HG03064 (cell line): ENCODE data around the gene ADGRL1.
"Not testable (repeated sequence)": the region's sequence is repeated elsewhere in the genome, so short reads cannot be mapped to it uniquely, and the experiment has no call there.

Experiments
- ATAC-seq: cut with Tn5 transposase; IDR thresholded peaks from one replicate; pipeline ENCODE4 v1.9.1; 2021; ENCODE audit warnings: low read depth; ENCODE audit not compliant: unreplicated experiment

Gene ADGRL1

GRCh38 chr19:14205452-14206287 is at the start of gene ADGRL1:
TSS of gene ADGRL1 (minus strand) at chr19:14206169. CDS start at chr19:14183602, 22,567 bp downstream.
- ATAC-seq, result not testable (repeated sequence)

DNA sequence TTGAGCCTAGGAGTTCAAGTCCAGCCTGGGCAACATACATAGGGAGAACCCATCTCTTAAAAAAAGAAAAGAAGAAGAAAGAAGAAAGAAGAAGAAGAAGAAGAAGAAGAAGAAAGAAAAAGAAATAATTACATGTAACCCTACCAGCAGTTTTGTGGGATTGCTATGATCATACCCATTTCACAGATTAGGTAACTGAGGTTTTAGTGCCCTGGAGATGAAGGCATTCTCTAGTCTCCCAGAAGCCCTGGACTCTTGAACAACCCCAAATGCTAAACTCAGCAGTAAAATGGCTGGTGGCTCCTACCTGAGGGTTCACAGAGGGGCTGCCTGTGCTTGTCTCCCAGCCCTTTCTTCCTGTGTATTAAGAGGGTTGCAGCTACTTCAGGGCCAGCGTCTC is 49.3 kb upstream of the ADGRL1 start:
- ATAC-seq, result not testable (repeated sequence)

GRCh38 chr19:14253822-14254599 is 48.0 kb upstream of the ADGRL1 start:
- not testable (repeated sequence) for ATAC-seq

DNA sequence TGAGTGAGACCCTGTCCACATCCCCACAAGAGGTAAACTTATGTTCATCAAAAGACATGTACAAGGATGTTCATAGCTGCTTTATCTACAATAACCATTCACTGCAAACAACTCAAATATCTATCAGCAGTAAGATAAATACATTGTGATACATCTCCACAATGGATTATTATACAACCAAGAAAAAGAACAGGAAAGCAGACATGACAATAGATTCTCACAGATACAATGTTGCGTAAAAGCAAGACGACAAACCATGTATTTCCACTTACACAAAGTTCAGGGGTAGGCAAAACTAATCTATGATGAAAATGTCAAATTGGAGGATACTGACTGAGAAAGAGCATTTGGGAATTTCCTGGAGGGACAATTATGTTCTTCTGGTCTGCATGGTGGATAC is 46.2 kb upstream of the ADGRL1 start:
- ATAC-seq, result not testable (repeated sequence)

- no peak for ATAC-seq
Observed at GRCh38 chr19:14250870-14251269, 44.9 kb upstream of the ADGRL1 start.

- ATAC-seq, result not testable (repeated sequence)
Observed at GRCh38 chr19:14250315-14250714, 44.3 kb upstream of the ADGRL1 start.

DNA sequence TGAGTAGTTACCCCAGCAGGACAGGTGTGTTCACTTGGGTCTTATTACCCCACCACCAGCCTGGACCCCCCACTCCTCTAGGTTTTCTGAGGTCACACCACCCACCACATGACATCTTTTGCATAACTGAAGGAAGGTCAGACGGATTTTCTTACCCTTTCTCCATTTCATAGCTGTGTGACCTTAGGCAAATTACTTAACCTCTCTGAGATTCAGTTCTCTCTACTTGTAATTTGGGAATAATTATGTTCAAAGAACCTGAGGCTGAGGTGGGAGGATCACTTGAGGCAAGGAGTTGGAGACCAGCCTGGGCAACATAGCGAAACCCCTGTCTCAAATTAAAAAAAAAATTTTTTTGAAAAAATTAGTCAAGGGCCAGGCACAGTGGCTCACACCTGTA is 43.9 kb upstream of the ADGRL1 start:
- ATAC-seq, result not testable (repeated sequence)

- not testable (repeated sequence) for ATAC-seq
Observed at GRCh38 chr19:14249012-14249754, 43.2 kb upstream of the ADGRL1 start.

DNA sequence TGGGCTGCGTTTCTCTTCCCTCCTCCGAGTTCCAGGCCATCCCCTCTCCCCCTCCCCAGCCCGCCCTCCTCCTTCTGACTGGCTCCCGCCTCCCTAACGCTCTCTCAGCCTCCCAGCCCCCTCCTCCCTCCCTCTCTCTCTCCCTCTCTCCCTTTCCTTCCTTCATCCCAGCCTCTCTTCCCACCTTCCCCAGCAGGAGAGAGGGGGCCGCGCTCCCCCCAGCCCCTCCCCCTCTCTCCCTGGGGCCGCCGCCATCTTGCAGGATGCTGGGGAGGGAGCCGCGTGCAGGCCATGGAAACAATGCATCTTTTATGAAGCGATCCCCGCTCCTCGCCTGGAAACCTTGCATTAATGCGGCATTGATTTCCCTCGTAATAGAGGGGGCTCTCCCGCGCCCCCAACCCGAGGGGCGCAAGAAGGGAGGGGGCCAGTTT is 42.6 kb upstream of the ADGRL1 start:
- ATAC-seq, result no peak

DNA sequence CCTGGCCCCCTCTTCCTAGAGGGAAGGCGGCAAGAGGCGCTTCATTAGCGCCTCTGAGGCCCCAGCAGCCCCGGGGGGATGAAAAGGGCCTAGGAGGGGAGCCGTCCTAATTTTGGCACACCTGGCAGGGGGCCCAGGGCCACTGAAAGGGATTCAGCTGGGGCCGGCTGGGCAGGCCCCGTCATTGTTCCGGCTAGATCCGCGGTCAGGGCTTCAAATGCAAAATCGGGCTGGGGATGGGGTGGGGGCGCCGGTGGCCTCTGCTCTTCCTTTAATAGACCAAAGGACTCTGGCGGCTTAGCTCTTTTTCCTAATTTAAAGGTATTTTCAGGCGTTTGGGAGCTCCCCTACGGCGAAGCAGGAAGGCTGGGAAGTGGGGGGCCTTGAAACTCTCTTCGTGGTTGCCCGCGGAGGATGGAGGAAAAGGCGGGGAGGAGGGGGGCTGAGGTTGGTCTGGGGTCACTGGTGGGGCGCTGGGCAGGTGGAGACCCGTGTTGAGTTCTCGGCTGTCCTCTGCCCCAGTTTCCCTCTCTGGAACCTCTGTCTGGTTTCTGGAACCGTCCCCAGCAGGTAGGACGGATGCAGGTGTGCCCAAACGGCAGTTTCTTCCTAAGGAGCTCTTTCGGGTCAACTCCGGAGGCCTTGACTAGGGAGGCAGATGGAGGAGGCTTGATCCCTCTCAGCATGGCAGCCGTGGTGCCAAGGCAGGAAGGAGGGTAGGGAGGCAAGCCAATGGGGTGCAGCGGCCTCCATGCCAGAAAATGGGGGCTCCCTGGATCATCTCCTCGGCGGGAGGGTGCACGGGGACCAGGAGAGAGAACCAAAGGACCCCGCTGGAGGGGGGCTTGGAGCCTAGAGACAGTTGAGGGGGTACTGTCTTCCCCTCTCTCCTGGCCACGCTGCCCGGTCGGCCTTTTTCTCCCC is 41.8 kb upstream of the ADGRL1 start:
- not testable (repeated sequence) for ATAC-seq

DNA sequence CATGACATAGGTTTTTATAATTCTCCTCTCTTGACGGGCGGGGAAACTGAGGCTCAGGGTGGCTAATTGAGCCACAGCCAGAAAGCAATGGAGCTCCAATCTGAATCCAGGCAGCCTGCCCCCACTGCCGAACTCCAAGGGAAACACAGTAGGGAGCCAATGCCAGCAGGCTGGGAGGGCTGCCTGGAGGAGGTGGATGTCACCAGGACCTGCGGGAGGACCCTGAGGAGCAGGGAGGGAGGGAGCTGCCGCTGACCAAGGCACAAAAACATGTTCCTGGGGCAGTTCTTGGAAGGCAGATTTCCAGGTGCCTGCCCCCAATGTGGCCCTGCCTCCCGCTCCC is 41.2 kb upstream of the ADGRL1 start:
- not testable (repeated sequence) for ATAC-seq

DNA sequence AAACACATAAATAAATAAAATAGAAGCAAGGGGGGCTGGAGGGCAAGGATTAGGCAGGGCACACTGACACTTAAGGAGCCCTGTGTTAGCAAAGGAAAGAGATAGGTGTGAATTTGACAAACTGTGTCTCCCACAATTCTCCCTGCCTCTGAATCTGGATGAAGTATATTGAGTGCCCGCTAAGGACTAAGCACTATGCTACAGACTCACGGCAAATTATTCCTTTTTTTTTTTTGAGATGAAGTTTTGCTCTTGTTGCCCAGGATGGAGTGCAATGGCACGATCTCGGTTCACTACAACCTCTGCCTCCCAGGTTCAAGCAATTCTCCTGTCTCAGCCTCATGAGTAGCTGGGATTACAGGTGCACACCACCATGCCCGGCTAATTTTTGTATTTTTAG is 38.4 kb upstream of the ADGRL1 start:
- not testable (repeated sequence) for ATAC-seq

DNA sequence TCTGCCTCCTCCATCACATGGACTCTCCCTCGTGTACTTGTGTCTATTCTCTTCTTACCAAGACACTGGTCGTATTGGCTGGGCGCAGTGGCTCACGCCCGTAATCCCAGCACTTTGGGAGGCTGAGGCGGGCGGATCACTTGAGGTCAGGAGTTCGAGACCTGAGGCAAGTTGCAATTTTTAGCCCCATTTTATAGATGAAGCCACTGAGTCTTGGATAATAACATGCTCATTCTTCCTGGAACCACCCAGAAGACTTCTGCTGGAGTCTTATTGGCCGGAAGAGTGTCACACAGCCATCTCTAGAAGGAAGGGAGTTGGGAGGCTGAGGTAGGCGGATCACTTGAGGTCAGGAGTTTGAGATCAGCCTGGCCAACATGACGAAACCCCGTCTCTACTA is 37.7 kb upstream of the ADGRL1 start:
- not testable (repeated sequence) for ATAC-seq

- ATAC-seq, result no peak
Observed at GRCh38 chr19:14237014-14237941, 31.3 kb upstream of the ADGRL1 start.

DNA sequence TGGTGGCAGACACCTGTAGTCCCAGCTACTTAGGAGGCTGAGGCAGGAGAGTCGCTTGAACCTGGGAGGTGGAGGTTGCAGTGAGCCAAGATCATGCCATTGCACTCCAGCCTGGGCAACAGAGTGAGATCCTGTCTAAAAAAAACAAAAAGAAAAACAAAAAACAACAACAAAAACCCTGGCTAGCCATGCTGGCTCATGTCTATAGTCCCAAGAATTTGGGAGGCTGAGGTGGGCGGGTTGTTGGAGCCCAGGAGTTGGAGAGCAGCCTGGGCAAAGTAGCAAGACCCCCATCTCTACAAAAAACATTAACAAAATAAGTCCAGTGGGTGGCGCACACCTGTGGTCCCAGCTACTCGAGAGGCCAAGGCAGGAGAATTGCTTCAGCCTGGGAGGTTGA is 27.0 kb upstream of the ADGRL1 start:
- not testable (repeated sequence) for ATAC-seq

GRCh38 chr19:14228446-14229071 is 22.6 kb upstream of the ADGRL1 start:
- not testable (repeated sequence) for ATAC-seq

DNA sequence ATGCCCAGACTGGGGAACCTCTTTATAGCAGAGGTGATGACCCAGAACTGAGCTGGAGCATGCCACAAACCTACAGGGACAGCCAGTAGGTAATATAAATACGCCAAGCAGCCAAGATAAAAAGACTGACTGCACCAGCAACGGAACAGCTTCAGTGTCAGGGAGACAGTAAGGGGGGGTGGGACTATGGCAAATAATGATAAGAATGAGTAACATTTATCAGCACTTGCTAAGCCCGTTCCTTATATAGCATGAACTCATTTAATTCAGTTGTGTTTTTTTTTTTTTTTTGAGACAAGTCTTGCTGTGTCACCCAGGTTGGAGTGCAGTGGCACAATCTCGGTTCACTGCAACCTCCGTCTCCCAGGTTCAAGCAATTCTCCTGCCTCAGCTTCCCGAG is 20.5 kb upstream of the ADGRL1 start:
- not testable (repeated sequence) for ATAC-seq

GRCh38 chr19:14222886-14223285 is 16.9 kb upstream of the ADGRL1 start:
- no peak for ATAC-seq
